Psoas muscle (tissue), 8 donors: ENCODE data around the gene KCNH2. TPM values are rescaled to one million over a fixed set of nuclear protein-coding genes. Genes with fewer than 3 reads are reported as not detected.

ENCODE experiments used
- ATAC-seq, 4 donors: fragments of 200-7000 bp; cut with Tn5 transposase; one replicate each; pipeline ENCODE4 v1.9.1; 2020; ENCODE audit warnings: moderate library complexity in 3 of 4, mild to moderate bottlenecking in 2 of 4
- DNase-seq, 2 donors: peaks; one replicate each; pipeline ENCODE4 v3.0.0-alpha.2; 2020
- H3K27ac ChIP-seq: fragments of 200-600 bp; one replicate; pipeline ENCODE4 v1.8.0; 2022
- H3K27me3 ChIP-seq, 3 donors: fragments of 200-600 bp in 1 of 3; one replicate each; pipeline versions ENCODE4 v1.6.1 to v1.8.0; 2013 to 2022; ENCODE audit warnings: low read length in 2 of 3, mild to moderate bottlenecking in 2 of 3, moderate library complexity in 1 of 3; ENCODE audit not compliant: insufficient read depth in 3 of 3
- H3K36me3 ChIP-seq, 2 donors: fragments of 200-600 bp in 1 of 2; one replicate each; pipeline versions ENCODE4 v1.6.1 to v1.8.0; 2013 to 2022; ENCODE audit warnings: low read depth in 1 of 2, mild to moderate bottlenecking in 1 of 2, moderate library complexity in 1 of 2; ENCODE audit not compliant: insufficient read depth in 1 of 2
- H3K4me1 ChIP-seq: fragments of 200-600 bp; one replicate; pipeline ENCODE4 v1.8.0; 2022
- H3K4me3 ChIP-seq: fragments of 200-600 bp; one replicate; pipeline ENCODE4 v1.8.0; 2022; ENCODE audit warnings: mild to moderate bottlenecking
- H3K9me3 ChIP-seq: fragments of 200-600 bp; one replicate; pipeline ENCODE4 v1.8.0; 2022
- WGBS, 3 donors: extraction: QIAGEN DNeasy Blood & Tissue Kit; methylation state at CpG; one replicate each; pipeline versions ENCODE4 v1.1.6 to v1.1.7; 2013; 5-methylcytosine and 5-hydroxymethylcytosine counted together
- intact Hi-C, 2 donors: fragments of 100-400 bp; cut with DNase I; formaldehyde crosslinking; loops; one replicate each; pipeline versions ENCODE4 v1.11.0 to v1.14.2; 2022
- polyA plus RNA-seq, 3 donors: library from polyadenylated mRNA; stranded (reverse); fragments of 200-250 nt; gene quantifications; one replicate each; pipeline ENCODE4 v1.2.3, GENCODE V29; 2013
- total RNA-seq, 4 donors: library from RNA; stranded (reverse); fragmentation: NEBNext Ultra II Directional in 2 of 4; extraction: Animal tissue kit (Norgen Biotek cat#: 25700) in 2 of 4; gene quantifications; one replicate each; pipeline versions ENCODE4 v1.2.1 to v1.2.4, GENCODE V29; 2021 to 2023
- TF ChIP-seq, protein P1 (sequence below): fragments of 200-600 bp; IDR thresholded peaks from one replicate; pipeline ENCODE4 v1.8.0; 2022; ENCODE audit warnings: antibody characterized with exemption
- donor health status: healthy with polysubstance abuse.
- donor health status: DM: no; HTN: no; CAD: no; lungs with moderate emphysema.
- donor health status: Bipolar disorder and iron deficiency.
- donor health status: healthy.
- donor health status: DM: yes; HTN: yes; CAD: no.
- donor health status: DM: no; HTN: no; CAD: no.
- donor health status: DM: no; HTN: no; CAD: no.
- donor health status: DM: yes; HTN: yes; CAD: no.

The KCNH2 gene
- total and polyA plus RNA-seq, 7 donors: 0.18 to 0.48 (median 0.22) TPM

GRCh38 chr7:150999497-151000230, 21.5 kb upstream of the KCNH2 start:
- intact Hi-C loops: no loop called here
- ATAC-seq: no peak
- 94 to 98% (median 94%) methylated on average over 4 to 5 of the region's 5 CpGs for WGBS, 3 donors

GRCh38 chr7:150999001-150999400, 20.9 kb upstream of the KCNH2 start:
- 89 to 95% (median 90%) methylated on average over 12 of the region's 12 CpGs for WGBS, 3 donors
- intact Hi-C loops: no loop called here
- Histone ChIP-seq H3K27me3 (peaks cover 0 to 13% (median 4%) of the 10 kb centered on the region in 3 donors), H3K9me3 (no peaks in the 10 kb centered on the region), H3K4me1 (no peaks in the 10 kb centered on the region), H3K4me3 (no peak overlapping the region), H3K36me3 (no peaks in the 10 kb centered on the region), H3K27ac (no peak overlapping the region)
- DNase-seq: no peak
- TF ChIP-seq, protein P1, sequence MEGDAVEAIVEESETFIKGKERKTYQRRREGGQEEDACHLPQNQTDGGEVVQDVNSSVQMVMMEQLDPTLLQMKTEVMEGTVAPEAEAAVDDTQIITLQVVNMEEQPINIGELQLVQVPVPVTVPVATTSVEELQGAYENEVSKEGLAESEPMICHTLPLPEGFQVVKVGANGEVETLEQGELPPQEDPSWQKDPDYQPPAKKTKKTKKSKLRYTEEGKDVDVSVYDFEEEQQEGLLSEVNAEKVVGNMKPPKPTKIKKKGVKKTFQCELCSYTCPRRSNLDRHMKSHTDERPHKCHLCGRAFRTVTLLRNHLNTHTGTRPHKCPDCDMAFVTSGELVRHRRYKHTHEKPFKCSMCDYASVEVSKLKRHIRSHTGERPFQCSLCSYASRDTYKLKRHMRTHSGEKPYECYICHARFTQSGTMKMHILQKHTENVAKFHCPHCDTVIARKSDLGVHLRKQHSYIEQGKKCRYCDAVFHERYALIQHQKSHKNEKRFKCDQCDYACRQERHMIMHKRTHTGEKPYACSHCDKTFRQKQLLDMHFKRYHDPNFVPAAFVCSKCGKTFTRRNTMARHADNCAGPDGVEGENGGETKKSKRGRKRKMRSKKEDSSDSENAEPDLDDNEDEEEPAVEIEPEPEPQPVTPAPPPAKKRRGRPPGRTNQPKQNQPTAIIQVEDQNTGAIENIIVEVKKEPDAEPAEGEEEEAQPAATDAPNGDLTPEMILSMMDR: no peak
- no peak for ATAC-seq

More at GRCh38 chr7:150999497-151000230, 21.5 kb upstream of the KCNH2 start:
- H3K4me3 ChIP-seq: no peak overlapping the region
- no peaks in the 10 kb centered on the region for H3K36me3 ChIP-seq
- no peak overlapping the region for H3K27ac ChIP-seq
- TF ChIP-seq, protein P1: no peak
- H3K4me1 ChIP-seq: no peaks in the 10 kb centered on the region
- no peak for DNase-seq
- no peaks in the 10 kb centered on the region for H3K9me3 ChIP-seq
- H3K27me3 ChIP-seq: peaks cover 0 to 13% (median 4%) of the 10 kb centered on the region in 3 donors

DNA sequence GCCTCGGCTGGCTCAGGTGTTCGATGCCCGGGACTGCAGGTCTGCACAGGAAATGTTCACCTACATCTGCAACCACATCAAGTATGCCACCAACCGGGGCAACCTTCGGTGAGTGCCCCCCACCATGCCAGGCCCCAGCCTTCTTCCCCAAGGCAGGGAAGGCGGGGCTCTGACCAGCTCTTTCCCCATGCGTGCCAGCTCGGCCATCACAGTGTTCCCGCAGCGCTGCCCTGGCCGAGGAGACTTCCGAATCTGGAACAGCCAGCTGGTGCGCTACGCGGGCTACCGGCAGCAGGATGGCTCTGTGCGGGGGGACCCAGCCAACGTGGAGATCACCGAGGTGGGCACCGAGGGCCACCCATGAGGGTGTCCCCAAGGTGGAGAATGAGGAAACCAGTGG, 20.2 kb upstream of the KCNH2 start:
- no peak overlapping the region for H3K27ac ChIP-seq
- no peak for ATAC-seq
- TF ChIP-seq, protein P1: no peak
- H3K9me3 ChIP-seq: no peaks in the 10 kb centered on the region
- H3K27me3 ChIP-seq: peaks cover 0 to 9% (median 4%) of the 10 kb centered on the region in 3 donors
- WGBS, 3 donors: 77 to 85% (median 81%) methylated on average over 20 of the region's 20 CpGs
- DNase-seq: no peak
- no peaks in the 10 kb centered on the region for H3K36me3 ChIP-seq
- H3K4me3 ChIP-seq: no peak overlapping the region
- no peaks in the 10 kb centered on the region for H3K4me1 ChIP-seq
- intact Hi-C loops: no loop called here

DNA sequence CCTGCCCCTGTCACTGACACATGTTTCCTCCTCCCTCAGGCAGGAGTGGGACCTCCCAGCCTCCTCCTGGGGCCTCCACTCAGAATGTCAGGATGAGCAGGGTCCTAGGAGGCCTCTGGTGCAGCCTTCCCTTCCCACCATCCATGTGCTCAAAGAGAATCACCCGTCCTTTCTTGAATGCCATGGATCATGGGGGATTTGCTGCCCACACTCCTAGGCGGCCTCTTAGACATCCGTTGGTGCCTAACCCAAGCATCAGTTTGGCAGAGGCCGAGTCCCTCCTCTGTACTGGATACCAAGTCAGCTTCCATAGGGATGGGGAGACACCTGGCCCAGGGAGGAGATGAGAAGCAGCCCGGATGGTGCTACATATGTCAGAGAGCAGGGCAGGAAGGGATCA, 19.7 kb upstream of the KCNH2 start:
- DNase-seq (no peak), ATAC-seq (no peak)
- Histone ChIP-seq H3K36me3 (no peaks in the 10 kb centered on the region), H3K4me3 (no peak overlapping the region), H3K4me1 (no peaks in the 10 kb centered on the region), H3K27me3 (peaks cover 0 to 9% (median 4%) of the 10 kb centered on the region in 3 donors), H3K9me3 (no peaks in the 10 kb centered on the region), H3K27ac (no peak overlapping the region)
- WGBS, 3 donors: 83 to 89% (median 83%) methylated on average over 5 of the region's 5 CpGs
- intact Hi-C loops: no loop called here
- TF ChIP-seq, protein P1: no peak
